ENCODE data around the gene RAB11FIP5. TPM values are rescaled to one million over a fixed set of nuclear protein-coding genes. Genes with fewer than 3 reads are reported as not detected.

RAB11FIP5 gene
- total and polyA plus RNA-seq, 2 experiments from 2014 or later = 4.4 to 16.6 TPM

DNA sequence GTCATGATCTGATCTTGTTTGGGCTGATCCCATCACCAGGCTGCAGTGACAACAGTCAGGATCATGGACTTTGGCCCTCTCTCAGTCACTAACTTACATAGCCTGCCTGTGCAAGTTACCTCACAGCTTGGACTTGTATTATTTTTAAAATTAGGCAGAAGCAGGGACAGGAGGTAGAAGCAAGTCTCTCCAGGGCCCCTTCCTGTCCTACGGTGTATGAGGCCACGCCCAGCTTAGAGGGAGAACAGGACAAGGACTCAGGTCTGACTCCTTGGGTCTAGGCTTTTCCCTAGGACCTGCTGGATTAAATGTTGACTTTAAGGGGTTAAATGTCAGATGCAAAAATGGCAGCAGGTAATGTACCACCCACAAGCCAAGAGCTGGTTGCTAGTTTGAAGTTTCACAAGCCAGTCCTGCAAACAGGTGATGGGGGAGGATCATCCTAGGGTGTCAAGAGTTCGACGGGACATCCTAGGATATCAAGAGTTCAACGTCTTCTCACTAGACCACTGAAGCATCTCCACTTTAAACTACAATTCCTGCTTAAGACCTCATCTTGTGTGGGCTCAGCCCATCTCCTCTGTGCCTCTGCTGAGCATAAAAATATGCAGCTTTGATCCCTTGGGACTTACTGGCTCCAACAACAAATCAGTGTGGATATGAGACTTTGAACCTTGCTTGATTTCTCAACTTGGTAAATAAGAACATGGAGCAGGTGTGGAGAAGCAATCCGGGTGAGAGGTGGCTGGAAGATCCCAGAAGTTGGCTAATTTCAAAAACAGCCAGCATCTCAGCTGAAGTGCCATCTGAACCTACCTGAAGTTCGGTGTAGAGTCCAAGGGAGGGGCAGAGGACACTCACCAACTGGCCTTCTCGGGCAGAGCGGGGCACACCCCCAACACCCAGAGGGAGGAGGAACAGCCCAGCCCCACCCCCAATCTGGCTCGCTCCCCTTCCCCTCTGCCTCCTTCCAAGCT, 80.7 kb downstream of the RAB11FIP5 start (continued):
- TF ChIP-seq, protein P1, sequence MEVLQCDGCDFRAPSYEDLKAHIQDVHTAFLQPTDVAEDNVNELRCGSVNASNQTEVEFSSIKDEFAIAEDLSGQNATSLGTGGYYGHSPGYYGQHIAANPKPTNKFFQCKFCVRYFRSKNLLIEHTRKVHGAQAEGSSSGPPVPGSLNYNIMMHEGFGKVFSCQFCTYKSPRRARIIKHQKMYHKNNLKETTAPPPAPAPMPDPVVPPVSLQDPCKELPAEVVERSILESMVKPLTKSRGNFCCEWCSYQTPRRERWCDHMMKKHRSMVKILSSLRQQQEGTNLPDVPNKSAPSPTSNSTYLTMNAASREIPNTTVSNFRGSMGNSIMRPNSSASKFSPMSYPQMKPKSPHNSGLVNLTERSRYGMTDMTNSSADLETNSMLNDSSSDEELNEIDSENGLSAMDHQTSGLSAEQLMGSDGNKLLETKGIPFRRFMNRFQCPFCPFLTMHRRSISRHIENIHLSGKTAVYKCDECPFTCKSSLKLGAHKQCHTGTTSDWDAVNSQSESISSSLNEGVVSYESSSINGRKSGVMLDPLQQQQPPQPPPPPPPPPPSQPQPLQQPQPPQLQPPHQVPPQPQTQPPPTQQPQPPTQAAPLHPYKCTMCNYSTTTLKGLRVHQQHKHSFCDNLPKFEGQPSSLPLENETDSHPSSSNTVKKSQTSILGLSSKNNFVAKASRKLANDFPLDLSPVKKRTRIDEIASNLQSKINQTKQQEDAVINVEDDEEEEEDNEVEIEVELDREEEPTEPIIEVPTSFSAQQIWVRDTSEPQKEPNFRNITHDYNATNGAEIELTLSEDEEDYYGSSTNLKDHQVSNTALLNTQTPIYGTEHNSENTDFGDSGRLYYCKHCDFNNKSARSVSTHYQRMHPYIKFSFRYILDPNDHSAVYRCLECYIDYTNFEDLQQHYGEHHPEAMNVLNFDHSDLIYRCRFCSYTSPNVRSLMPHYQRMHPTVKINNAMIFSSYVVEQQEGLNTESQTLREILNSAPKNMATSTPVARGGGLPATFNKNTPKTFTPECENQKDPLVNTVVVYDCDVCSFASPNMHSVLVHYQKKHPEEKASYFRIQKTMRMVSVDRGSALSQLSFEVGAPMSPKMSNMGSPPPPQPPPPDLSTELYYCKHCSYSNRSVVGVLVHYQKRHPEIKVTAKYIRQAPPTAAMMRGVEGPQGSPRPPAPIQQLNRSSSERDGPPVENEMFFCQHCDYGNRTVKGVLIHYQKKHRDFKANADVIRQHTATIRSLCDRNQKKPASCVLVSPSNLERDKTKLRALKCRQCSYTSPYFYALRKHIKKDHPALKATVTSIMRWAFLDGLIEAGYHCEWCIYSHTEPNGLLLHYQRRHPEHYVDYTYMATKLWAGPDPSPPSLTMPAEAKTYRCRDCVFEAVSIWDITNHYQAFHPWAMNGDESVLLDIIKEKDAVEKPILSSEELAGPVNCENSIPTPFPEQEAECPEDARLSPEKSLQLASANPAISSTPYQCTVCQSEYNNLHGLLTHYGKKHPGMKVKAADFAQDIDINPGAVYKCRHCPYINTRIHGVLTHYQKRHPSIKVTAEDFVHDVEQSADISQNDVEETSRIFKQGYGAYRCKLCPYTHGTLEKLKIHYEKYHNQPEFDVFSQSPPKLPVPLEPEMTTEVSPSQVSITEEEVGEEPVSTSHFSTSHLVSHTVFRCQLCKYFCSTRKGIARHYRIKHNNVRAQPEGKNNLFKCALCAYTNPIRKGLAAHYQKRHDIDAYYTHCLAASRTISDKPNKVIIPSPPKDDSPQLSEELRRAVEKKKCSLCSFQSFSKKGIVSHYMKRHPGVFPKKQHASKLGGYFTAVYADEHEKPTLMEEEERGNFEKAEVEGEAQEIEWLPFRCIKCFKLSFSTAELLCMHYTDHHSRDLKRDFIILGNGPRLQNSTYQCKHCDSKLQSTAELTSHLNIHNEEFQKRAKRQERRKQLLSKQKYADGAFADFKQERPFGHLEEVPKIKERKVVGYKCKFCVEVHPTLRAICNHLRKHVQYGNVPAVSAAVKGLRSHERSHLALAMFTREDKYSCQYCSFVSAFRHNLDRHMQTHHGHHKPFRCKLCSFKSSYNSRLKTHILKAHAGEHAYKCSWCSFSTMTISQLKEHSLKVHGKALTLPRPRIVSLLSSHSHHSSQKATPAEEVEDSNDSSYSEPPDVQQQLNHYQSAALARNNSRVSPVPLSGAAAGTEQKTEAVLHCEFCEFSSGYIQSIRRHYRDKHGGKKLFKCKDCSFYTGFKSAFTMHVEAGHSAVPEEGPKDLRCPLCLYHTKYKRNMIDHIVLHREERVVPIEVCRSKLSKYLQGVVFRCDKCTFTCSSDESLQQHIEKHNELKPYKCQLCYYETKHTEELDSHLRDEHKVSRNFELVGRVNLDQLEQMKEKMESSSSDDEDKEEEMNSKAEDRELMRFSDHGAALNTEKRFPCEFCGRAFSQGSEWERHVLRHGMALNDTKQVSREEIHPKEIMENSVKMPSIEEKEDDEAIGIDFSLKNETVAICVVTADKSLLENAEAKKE (CRISPR knock-in tag; IDR thresholded peaks at IDR 0.05) = no peak
- TF ChIP-seq CREB1 (CRISPR knock-in tag; IDR thresholded peaks at IDR 0.05; ENCODE audit: low read depth) (no peak), ZNF114 (CRISPR knock-in tag; IDR thresholded peaks at IDR 0.05) (no peak)

DNA sequence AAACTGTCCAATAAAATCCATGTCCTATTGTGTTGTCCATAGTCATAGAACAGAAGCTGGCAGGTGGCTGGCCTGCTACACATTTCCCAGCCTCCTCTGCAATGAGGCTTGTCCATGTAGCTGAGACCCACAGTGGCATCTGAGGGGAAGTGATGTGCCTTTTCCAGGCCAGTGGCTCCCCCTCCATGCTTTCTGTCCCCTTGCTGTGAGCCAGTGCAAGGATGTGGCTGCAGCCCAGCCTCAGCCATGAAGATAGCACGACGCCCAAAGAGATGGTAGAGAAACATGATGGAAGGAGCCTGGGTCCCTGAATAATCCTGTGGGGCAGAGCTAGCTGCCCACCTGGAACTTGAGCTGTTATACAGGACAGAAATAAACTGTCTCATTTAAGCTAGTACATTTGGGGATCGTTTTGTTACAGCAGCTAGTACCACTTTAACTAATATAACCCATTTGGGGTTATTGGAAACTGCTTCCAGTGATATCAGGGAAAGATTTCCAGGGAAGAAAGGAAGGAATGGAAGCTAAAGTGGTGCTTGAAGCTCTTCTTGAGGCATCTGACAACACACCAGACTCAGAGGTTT, 81.6 kb downstream of the RAB11FIP5 start:
- Histone ChIP-seq H3K79me2 (replicated peaks; ENCODE audit: insufficient read depth) (no peaks in the 10 kb centered on the region), H4K20me1 (replicated peaks; ENCODE audit: insufficient read depth) (no peaks in the 10 kb centered on the region; the same call in 1 of the 2 replicates), H3K27me3 (ENCODE audit: insufficient read depth) (no peaks in the 10 kb centered on the region), H3K27ac (ENCODE audit: low read depth) (no peak overlapping the region), H2AFZ (no peak overlapping the region), H3K4me1 (ENCODE audit: insufficient read depth) (peaks cover 9% of the 10 kb centered on the region), H3K4me2 (no peak overlapping the region), H3F3A (replicated peaks; ENCODE audit: low read depth) (no peaks in the 10 kb centered on the region), H3K4me3 (no peak overlapping the region), H3K36me3 (ENCODE audit: insufficient read depth) (no peaks in the 10 kb centered on the region), H3K9me2 (ENCODE audit: insufficient read depth) (no peaks in the 10 kb centered on the region)
- DNase-seq (ENCODE audit: low spot score) (no peak), ATAC-seq (no peak)
- Mint-ChIP-seq H3K9me3 (no peaks in the 10 kb centered on the region), H3K27me3 (ENCODE audit: insufficient read depth, low read depth, poor library complexity) (peaks cover 3% of the 10 kb centered on the region), H3K4me1 (peaks cover 16% of the 10 kb centered on the region), H3K27ac (no peak overlapping the region), H3K4me3 (no peak overlapping the region), H3K36me3 (ENCODE audit: low read depth) (no peaks in the 10 kb centered on the region; the same call in 2 of the 3 replicates)
- TF ChIP-seq, protein P1 (CRISPR knock-in tag; IDR thresholded peaks at IDR 0.05) = no peak
- TF ChIP-seq ZNF114 (CRISPR knock-in tag; IDR thresholded peaks at IDR 0.05) = no peak
- no peak for TF ChIP-seq NANOG (IDR thresholded peaks at IDR 0.05; ENCODE audit: borderline replicate concordance)
- no peak for TF ChIP-seq EZH2phosphoT487 (IDR thresholded peaks at IDR 0.05; ENCODE audit: unreplicated experiment)
- TF ChIP-seq EZH2 (IDR thresholded peaks at IDR 0.05; ENCODE audit: low read depth, unreplicated experiment) = no peak
